Gastroesophageal sphincter (tissue), 3 donors: Measurements from ENCODE around the gene IRF2BP2.

Experiments used
- POLR2A ChIP-seq, 2 donors: fragments of 450-650 bp; IDR thresholded peaks; one replicate each; pipeline ENCODE4 v1.6.1; 2017; ENCODE audit warnings: antibody characterized with exemption in 2 of 2, mild to moderate bottlenecking in 2 of 2, moderate library complexity in 1 of 2
- TF ChIP-seq, protein P1 (sequence below), 4 experiments: fragments of 200-600 bp in 2 of 4; fragments of 450-650 bp in 2 of 4; sonication (generic) in 1 of 4; IDR thresholded peaks; one replicate each; pipeline ENCODE4 v1.5.1; 2017 to 2019; ENCODE audit warnings: antibody characterized with exemption in 4 of 4, mild to moderate bottlenecking in 2 of 4, moderate library complexity in 2 of 4

DNA sequence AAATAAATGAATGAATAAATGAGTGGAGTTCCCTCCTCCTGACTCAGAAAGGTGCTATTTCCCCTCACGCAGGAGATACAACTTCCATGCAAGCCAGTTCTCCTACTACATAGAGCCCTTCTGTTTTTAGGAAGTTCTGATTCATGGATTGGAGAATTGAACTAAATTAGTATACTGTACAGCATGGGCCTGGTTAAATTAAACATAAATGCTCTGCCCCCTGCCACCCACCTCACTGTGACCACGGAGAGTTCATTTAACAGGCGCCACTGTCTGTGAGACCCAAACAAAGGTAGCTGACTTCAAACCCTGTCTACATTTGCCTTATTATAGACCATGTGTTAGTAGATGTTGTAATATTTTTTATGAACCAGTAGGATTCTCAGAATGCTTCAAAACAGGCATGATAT lies 9.1 kb upstream of the IRF2BP2 start:
- TF ChIP-seq POLR2A (IDR thresholded peaks at IDR 0.05), result no peak
- TF ChIP-seq, protein P1, sequence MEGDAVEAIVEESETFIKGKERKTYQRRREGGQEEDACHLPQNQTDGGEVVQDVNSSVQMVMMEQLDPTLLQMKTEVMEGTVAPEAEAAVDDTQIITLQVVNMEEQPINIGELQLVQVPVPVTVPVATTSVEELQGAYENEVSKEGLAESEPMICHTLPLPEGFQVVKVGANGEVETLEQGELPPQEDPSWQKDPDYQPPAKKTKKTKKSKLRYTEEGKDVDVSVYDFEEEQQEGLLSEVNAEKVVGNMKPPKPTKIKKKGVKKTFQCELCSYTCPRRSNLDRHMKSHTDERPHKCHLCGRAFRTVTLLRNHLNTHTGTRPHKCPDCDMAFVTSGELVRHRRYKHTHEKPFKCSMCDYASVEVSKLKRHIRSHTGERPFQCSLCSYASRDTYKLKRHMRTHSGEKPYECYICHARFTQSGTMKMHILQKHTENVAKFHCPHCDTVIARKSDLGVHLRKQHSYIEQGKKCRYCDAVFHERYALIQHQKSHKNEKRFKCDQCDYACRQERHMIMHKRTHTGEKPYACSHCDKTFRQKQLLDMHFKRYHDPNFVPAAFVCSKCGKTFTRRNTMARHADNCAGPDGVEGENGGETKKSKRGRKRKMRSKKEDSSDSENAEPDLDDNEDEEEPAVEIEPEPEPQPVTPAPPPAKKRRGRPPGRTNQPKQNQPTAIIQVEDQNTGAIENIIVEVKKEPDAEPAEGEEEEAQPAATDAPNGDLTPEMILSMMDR (IDR thresholded peaks at IDR 0.05), result no peak
